HG02973 (cell line): ENCODE data around the gene KIF13A.
"Not testable (repeated sequence)": the region's sequence is repeated elsewhere in the genome, so short reads cannot be mapped to it uniquely, and the experiment has no call there.

Experiments
- ATAC-seq: cut with Tn5 transposase; IDR thresholded peaks from one replicate; pipeline ENCODE4 v1.9.1; 2021; ENCODE audit warnings: moderate library complexity; ENCODE audit not compliant: unreplicated experiment

Gene KIF13A

DNA sequence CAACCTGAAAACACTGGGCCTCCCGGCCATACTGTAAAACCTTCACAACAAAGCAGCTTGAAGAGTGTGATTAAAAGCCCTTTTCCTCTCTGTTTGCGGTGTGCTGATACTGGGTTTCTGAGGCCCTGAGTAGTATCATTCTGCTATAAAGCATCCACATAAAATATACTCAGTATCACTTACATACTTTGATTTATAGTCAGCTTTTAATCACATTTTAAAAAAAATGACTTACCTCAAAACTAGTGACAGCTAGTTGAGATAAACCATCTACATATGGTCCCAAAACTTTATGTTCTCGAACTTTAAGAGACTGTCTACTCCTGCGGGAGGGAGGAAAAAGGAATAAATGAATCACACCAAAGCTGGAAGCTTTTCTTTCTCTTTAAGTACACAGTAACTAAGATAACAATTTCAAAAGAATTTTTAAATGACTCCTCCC lies 135.7 kb downstream of the KIF13A start:
- no peak for ATAC-seq

DNA sequence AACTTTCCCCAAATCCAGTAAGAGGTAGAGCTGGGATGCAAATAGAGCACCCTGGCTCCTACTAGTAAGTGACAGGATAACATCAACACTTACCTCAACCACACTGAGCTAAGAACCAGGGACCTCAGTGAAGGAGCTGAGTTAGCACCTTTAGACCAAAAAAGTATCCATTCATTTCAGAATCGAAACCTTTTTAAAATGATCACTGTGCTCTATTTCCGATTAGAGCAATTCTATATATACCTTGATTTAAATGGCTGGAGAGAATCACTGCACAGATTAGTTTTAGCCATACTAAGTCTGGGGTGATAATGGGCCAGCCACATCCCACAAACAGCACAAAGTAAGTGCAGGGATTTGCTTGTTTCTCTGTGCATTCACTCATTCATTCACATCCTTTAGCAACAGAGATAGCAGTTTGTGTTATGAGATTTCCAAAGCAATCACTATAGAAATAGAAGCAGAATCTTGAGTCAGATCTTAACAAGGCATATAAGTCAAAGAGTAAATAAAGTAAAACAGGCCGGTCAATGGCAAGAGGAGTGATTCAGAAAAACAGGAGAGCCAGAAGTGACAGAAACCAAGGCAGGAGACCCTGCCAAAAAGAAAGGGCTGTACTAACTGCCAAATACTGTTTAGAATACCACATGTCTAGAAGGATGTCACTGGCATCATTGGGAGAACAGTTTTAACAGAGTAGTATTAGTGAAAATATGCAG lies 136.3 kb downstream of the KIF13A start:
- no peak for ATAC-seq

DNA sequence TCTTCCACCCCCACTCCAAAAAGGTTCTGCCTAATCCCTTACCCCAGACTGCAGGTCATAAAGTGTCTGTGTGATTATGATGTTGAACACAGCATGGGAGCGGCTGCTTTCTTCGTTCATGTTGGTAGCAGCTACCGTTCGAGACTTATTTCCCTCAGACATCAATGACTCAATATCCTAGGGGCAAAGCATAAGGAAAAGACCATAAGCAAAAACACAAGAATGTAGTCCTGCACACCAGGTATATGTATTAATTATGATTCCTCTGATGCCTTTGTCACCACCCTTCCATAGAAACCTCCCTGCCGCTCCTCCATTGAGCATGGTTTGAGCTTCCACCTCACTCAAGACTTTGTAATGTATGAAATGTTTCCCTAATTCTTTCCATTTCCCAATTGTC lies 137.2 kb downstream of the KIF13A start:
- no peak for ATAC-seq

DNA sequence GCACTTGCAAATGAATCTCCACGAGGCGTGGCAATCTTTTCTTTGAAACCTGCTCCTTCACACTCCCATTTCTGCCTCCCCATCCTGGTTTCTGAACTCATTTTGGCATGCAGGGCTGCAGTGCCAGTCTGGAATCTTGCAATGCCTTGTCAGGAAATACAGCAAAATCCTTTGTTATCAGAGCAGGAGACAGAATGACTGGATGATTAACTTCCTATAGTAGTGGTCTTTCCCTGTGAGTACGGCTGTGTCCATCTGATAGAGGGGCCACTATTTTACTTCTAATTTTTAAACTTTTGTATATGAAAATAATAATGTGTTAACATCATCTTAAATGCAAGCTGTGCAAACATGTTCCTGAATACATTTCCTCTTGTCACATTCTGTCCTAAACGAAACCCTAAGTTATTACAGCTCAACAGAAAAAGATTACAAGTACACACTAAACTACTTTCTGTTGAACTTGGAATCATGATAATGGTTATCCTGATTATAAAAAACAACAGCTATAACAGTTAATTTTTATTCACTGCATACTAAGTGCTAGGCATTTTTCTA lies 140.2 kb downstream of the KIF13A start:
- ATAC-seq, result no peak

DNA sequence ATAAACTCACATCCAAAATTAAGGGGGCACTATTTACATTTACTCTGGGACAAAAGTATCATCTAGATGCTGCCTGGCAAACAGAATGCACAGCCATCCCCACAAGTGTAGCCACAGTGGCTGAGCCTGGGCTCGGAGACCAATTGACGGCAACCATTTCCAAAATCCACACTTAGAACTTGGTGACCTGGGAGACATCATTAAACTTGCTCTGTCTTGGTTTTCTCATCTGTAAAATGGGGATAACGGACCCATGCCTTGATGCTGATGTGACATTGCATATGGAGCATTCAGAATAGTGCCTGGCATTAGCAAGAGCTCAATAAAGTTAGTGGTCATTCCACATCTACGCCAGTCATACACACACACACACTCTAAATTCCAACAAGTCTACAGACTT lies 140.7 kb downstream of the KIF13A start:
- ATAC-seq, result no peak

DNA sequence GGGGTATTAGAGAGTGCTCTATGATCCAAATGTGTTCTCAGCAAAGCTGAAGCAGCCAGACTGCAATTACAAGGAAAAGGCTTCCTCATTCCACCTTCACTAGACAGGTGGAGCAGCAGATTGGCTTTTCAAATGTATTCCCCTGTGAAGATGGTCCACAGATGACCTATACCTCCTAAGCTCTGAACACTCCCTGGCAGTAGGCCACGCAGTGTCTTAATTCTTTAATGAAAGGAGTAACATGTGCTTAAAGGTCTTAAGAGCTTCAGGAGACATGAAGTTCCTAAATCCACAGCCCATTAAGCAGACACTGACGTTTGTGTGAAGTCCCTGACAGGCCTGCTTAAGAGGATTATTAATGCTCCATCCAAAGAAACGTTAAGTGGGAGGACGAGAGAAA lies 141.8 kb downstream of the KIF13A start:
- ATAC-seq, result no peak

DNA sequence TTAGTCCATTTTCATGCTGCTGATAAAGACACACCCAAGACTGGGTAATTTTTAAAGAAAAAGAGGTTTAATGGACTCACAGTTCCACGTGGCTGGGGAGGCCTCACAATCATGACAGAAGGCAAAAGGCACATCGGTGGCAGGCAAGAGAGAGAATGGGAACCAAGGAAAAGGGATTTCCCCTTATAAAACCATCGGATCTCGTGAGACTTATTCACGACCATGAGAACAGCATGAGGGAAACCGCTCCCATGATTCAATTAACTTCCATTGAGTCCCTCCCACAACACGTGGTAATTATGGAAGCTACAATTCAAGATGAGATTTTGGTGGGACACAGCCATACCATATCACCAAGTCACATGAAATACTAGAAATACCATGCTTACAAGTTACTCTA lies 142.5 kb downstream of the KIF13A start:
- not testable (repeated sequence) for ATAC-seq

DNA sequence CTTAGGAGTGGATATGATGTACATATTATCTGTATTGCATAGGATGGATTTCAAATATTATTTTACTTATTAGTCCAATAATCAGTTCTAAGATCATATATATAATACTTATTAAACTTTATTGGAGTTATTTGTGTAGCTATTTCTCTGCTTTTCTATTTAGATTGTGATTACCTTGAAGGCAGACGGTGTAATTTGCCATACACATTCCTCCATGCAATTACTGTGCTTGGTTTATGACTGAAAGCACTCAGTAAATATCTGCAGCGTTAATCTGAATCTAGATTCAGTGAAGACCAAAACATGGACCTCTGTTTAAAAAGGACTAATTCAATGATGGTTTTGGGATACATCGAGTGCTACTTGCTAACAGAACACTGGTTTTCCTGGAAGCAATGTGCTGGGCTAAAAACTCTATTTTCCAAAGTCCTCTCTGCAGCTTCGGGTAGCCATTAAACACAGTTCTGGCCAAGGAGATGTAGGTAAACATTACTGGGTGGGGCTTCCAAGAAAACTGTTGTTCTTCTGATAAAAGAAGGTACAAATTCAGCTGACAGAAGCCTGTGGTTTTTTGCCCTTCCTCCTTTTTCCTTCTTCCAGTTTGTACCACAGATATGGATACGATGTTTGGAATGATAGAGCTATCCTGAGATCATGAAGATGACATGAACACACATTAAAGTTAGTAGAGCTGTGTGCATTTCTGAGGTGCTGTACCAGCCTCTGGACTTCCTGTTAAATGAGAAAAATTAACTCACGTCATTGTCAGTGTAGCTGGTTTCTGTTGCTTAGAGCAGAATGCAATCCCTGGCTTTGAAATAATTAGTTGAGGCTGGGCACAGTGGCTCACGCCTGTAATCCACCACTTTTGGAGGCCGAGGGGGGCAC lies 144.3 kb downstream of the KIF13A start:
- ATAC-seq, result no peak

DNA sequence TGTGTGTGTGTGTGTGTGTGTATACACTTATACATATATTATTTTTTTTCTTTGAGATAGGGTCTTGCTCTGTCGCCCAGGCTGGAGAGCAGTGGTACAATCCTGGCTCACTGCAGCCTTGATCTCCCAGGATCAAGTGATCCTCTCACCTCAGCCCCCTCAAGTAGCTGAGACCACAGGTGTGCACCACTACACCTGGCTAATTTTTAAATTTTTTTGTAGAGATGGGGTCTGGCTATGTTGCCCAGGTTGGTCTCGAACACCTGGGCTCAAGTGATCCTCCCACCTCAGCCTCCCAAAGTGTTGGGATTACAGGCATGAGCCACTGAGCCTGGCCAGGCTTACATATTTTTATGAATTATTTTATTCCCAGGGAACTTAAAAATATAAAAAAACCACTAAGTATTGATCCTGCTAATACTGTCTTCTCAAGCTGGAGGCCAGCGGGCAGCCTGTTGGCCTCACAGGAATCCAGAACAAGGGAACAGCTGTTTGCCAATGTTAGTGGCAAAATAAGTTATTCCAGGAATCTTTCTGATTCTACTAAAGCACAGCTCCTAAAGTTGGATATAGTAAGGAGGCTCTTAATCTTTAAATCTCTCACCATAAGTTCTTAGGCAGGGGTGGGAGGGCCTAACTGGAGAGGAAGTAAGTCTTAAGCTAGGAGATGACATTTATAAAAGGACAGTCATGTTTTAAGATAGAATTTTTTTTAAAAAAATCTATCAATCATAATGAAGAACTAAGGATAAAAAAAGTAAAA lies 145.2 kb downstream of the KIF13A start:
- no peak for ATAC-seq

DNA sequence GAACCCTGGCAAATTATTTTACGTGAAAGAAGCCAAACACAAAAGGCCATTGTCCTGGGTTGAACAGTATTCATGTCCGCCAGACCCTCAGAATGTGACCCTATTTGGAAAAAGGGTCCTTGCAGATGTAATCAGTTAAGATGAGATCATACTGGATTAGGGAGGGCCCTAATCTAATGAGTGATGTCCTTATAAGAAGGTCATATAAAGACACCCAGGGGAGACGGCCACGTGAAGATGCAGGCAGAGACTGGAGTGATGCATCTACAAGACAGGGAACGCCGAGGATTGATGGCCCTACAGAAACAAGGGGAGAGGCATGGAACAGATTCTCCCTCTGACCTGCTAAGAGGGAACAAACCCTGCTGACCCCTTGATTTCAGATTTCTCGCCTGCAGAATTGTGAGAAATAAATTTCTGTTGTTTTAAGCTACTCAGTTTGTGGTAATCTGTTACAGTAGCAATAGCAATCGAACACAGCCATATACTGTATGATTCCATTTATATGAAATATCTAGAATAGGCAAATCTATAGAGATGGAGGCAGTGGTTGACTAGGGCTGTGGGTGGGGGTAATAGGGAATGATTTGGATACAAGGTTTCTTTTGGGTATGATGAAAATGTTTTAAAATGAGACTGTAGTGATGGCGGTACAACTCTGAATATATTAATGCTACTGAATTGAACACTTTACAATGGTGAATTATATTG lies 147.8 kb downstream of the KIF13A start:
- ATAC-seq, result no peak

DNA sequence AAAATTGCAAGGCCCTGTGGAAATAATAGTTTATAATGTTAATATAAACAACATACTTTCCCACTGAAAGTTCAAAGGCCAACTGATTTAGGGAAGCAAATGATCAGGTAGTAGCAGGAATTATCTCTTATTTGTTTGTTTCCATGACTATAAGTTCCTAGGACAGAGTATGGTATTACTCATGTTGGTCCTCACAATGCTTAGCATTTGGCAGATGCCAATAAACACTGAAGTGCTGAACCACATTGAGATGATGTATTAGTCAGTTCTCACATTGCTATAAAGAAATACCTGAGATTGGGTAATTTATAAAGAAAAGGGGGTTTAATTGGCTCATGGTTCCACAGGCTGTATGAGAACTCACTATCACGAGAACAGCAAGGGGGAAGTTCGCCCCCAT lies 151.1 kb downstream of the KIF13A start:
- ATAC-seq, result no peak

DNA sequence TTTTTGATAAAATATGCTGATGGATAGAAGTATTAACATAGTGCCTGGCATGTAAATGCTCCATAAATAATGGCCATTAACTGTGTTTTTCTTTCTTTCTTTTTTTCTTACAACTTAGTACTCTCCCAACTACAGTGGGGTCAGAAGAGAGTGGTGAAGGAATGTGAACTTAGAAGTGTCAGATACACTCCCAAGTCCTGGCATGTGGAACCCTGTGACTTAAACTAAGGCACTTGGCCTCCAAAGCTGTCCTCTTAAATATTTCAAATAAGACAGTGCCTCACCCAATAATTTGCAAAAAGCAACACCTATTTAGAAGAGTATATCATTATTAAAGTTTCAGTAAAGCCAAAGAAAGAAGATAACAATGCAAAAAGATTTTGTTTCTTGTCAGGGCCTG lies 151.7 kb downstream of the KIF13A start:
- ATAC-seq, result no peak

DNA sequence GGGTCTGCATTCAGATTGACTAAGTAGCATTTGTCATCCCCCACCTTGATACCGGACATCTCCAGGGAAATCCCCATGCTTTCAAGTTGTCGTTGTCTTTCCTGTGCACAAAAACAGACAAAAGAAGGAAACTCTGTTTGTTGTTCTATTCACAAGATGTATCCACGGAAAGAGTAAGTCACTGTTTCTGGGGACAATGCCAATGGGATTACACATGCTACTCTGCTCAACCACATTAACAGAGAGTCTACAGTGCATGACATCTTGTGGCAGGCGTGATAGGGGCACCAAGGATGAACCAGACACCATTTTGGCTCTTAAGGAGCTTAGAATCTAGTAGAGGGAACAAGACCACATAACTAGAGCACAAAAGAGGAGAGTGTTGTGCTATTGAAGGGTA lies 156.3 kb downstream of the KIF13A start:
- ATAC-seq, result no peak

DNA sequence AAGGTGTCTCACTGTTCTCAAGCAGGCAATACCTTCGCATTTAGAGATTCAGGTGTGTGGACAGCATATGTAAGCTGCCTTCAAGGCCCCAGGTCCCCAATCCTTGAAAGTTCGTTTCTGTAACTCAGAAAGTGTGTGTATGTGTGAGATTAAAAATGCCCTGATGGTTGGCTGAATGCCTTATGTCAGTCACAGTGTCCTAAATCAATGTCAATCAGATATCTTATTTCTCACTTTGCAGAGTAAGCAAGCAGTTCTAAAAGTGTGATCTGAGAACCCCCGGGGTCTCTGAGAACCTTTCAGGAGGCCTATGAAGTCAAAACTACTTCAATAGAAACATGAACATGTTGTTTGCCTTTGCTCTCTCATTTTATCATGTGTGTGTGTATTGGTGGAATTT lies 157.5 kb downstream of the KIF13A start:
- no peak for ATAC-seq

DNA sequence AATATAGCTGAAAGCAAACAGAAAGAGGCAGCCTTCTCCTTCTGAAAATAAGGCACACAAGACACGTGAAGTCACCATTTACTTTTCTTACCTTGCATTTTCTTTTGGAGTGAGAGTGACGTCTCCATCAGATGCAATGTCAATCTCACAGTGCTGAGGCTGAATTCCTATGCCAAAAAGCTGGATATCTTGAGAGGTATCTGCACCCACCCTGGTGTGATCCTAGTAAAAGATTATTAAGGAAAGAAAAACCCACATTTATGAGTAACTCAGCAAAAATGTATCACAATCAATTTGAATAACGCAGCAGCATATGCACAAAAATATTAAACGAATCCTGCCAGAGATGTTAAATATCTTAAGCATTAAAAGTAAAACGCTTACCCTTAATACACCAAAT lies 159.3 kb downstream of the KIF13A start:
- ATAC-seq, result no peak

DNA sequence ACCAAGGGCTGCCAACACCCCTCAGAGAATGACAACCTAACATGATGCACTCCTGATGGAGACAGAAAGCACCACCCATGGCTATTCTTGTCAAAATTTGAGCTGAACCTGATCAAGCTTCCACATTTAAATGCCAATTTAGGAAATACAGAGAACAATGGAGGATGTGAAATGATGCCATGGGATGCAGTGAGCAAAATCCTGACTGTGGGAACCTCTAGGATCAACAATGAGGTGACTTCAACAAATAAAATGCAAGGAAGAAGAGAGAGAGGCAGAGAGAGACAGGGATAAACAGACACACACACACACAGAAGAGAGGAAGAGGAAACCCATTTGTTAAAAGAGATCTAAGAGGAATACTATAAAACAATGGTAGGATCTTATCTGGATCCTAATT lies 161.1 kb downstream of the KIF13A start:
- no peak for ATAC-seq

DNA sequence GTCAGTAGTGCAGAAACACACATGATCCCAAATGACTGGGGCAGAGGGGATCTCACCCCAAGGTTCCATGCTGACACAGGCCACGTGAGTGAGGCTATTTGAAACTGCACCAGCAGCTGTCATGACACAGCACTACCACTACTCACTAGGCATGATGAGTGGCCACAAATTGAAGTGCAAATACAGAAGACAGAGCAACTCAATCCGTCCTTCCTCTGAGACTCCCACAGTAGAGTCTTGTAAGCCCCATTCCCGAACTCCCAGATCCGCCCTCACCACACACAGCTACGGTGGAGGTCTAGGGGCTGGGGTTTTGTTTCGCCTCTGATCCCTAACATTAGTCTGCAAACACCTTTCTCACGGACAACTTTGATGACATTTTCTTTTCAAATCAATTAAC lies 167.4 kb downstream of the KIF13A start:
- no peak for ATAC-seq

DNA sequence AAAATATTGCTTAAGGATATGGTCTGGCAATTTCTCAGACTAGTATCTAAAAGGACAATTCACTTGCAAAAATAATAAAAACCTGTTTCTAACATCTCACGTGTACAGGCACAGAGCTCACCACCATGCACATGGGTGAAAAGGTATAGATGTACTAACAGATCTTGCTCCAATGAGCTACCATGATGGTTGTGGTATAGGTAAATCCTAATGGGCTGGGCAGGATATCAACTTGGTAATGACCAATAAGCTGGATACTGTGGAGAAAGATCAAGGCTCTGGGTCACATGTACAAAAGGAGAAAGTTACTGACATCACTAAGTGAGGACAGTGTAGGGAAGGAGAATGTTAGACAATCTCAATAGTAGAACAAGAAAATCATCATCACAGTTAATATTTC lies 169.7 kb downstream of the KIF13A start:
- ATAC-seq, result no peak

DNA sequence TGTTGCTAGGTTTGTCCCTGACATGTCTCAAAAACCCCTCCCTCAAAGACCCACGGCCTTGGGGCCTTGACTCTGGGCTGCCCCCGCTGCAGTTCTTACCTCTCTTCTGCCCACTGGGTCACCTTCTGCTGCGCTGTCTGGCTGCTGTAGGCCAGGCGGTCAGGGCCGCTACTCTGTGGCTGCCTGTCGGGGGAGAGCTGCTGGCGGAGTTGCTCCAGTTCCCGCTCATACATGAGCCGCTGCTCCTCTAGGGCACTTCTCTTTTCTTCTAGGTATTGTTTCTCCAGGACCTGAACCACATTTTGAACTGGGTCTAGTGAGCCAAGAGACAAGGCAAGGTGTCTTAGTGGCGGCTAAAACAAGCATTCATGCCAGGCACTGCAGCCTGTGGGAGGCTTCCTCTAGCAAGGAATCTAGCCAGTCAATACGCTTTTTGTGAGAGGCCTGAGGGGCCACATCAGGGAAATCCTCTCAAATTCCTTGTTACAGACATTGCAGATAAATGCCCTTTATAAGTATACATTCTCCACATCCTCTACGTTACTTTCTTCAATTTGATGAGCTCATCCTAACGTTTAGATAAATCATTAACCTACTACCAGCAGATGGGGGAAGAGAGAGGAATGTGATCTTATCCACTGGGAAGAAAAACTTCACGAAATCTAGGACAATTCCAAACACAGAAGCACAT lies 170.4 kb downstream of the KIF13A start:
- ATAC-seq, result no peak

DNA sequence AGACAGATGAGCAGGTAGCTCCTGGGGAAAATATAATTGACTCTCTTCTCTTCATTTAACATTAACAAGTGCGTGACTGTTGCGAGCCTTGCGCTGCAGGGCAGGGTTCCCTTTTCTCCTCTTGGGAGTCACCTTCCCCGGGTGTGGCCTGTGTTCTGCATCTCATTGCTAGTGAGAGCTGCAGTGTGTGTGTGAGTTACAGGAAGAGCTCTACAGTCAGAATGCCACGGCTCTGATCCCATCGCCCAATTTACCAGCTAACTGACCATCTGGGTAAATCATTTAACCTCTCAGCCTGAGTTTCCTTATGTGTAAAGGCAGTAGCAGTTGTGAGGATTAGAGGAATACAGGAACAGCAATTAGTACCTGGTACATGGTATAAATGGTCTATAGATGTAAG lies 173.9 kb downstream of the KIF13A start:
- no peak for ATAC-seq
